Muscle of arm (tissue), 12 donors: ENCODE results near the gene AUTS2. TPM values are rescaled to one million over a fixed set of nuclear protein-coding genes. Genes with fewer than 3 reads are reported as not detected.

Experiments used
- DNase-seq: peaks from one replicate; pipeline ENCODE4 v3.0.0-alpha.2; 2013
- polyA plus RNA-seq, 12 donors: library from polyadenylated mRNA; unstranded; fragments of 120-200 nt; gene quantifications; one replicate each; pipeline ENCODE4 v1.2.1, GENCODE V29; 2013; ENCODE audit not compliant: insufficient read length in 12 of 12

AUTS2 gene
- polyA plus RNA-seq, 12 donors: 60.0 to 182 (median 86.6) TPM

GRCh38 chr7:70680743-70681468 lies 1082.6 kb downstream of the AUTS2 start:
- no peak for DNase-seq

GRCh38 chr7:70681469-70682350 lies 1083.4 kb downstream of the AUTS2 start:
- peak; percentile 32 for DNase-seq

- no peak for DNase-seq
Measured at GRCh38 chr7:70684173-70684572, 1085.9 kb downstream of the AUTS2 start.

- no peak for DNase-seq
Measured at GRCh38 chr7:70693321-70693685, 1095.0 kb downstream of the AUTS2 start.

- DNase-seq: peak; percentile 58
Measured at GRCh38 chr7:70693686-70694433, 1095.6 kb downstream of the AUTS2 start.

- peak; percentile 43 for DNase-seq
Measured at GRCh38 chr7:70694434-70694970, 1096.2 kb downstream of the AUTS2 start.

- DNase-seq: peak; percentile 32
Measured at GRCh38 chr7:70694971-70695794, 1096.9 kb downstream of the AUTS2 start.

GRCh38 chr7:70695795-70696083 lies 1097.5 kb downstream of the AUTS2 start:
- DNase-seq: no peak

GRCh38 chr7:70696201-70696754 lies 1098.0 kb downstream of the AUTS2 start:
- DNase-seq: peak; percentile 19

- DNase-seq: peak; percentile 74
Measured at GRCh38 chr7:70698219-70698832, 1100.1 kb downstream of the AUTS2 start.

- DNase-seq: no peak
Measured at GRCh38 chr7:70699271-70699670, 1101.0 kb downstream of the AUTS2 start.

- DNase-seq: no peak
Measured at GRCh38 chr7:70700055-70700940, 1102.0 kb downstream of the AUTS2 start.

GRCh38 chr7:70700941-70701425 lies 1102.7 kb downstream of the AUTS2 start:
- no peak for DNase-seq

- no peak for DNase-seq
Measured at GRCh38 chr7:70701477-70701876, 1103.2 kb downstream of the AUTS2 start.

GRCh38 chr7:70701991-70702390 lies 1103.7 kb downstream of the AUTS2 start:
- no peak for DNase-seq

GRCh38 chr7:70703785-70704184 lies 1105.5 kb downstream of the AUTS2 start:
- no peak for DNase-seq

- DNase-seq: no peak
Measured at GRCh38 chr7:70704831-70705346, 1106.6 kb downstream of the AUTS2 start.

GRCh38 chr7:70706204-70706603 lies 1107.9 kb downstream of the AUTS2 start:
- no peak for DNase-seq

- no peak for DNase-seq
Measured at GRCh38 chr7:70706698-70707097, 1108.4 kb downstream of the AUTS2 start.
